ENCODE measurements around the gene GARIN5A.

Gene GARIN5A

DNA sequence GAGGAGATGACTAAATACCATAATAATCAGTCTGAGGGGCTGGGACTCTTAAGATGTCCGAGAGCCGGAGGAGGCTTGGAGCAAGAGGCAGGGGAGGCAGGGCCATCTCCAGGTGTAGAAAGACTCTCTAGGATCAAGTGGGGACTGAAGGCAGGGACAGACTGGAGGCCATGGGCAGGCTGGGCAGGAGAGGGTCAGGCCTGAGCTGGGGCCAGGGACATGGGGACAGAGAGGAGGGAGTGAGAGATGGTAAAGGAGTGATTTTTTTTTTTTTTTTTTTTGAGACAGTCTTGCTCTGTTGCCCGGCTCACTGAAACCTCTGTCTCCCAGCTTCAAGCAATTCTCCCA lies 32.2 kb upstream of the GARIN5A start:
- DNase-seq (ENCODE audit: low read depth), result no peak

DNA sequence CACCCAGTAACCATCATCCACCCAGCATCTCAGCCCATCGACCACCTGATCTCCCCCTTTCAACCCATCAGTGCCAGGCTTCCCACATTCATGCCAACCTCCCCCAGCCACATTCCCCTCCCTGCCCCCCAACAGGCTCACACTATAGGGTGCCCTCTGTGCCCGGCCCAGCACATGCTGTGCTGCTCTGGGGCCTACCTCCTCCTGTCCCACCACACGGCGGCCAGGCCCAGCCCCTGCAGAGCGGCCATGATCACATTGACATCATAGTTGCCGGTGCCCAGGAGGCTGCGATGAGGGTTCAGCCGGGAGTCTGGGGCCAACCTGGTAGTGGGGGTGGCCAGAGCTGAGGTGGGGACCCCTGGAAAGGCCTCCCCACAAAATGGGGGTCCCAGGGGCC lies 30.7 kb upstream of the GARIN5A start:
- DNase-seq (ENCODE audit: low read depth), result no peak

DNA sequence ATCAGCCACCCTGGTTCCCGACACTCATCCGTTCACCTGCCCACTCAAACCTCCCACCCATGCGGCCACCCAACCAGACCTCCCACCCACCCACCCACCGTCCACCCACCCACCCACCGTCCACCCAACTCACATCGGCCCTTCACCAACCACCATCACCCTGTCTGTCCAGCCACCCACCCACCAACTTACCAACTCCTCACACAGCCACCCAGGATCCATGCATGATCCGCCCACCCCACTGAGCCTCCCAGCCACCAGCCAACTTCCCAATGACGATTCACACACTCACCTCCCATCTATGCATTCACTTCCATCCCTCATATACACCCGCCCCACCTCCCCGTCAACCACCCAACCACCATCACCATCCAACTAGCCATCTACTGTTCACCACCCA lies 30.1 kb upstream of the GARIN5A start:
- DNase-seq (ENCODE audit: low read depth), result no peak

DNA sequence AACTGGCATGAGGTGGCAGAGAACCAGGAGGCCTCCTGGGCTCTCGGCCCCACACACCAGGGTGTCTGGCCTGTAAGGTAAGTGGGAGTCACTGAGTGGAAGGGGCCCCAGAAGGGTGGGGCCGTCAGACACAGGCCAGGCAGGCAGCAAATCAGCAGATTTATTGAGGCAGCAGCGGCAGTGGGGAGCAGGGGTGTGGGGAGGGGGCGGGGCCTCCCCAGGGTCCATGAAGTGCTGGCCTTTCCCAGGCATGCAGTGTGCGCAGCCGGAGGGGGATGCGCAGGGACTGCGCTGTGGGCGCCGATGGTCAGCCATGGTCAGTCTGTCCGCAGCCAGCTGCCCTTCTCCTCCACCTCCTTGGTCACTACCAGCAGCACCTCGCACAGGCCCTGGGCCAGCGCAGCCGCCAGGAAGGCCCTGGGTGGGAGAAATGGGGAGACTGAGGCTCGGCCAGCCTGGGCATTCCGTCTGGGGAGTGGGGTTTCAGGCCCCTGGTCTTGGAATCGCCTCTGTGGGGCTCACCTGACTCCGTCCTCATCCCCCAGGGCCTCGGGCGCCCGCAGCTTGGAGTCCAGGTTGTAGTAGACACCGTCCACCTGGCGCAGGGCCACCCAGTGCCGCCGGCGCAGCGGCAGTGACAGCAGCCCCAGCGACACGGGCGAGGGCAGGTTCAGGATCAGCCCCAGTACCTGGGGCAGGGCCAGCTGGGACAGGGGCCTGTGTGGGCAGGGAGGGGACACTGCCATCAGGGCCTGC lies 29.4 kb upstream of the GARIN5A start:
- DNase-seq (ENCODE audit: low read depth), result no peak

DNA sequence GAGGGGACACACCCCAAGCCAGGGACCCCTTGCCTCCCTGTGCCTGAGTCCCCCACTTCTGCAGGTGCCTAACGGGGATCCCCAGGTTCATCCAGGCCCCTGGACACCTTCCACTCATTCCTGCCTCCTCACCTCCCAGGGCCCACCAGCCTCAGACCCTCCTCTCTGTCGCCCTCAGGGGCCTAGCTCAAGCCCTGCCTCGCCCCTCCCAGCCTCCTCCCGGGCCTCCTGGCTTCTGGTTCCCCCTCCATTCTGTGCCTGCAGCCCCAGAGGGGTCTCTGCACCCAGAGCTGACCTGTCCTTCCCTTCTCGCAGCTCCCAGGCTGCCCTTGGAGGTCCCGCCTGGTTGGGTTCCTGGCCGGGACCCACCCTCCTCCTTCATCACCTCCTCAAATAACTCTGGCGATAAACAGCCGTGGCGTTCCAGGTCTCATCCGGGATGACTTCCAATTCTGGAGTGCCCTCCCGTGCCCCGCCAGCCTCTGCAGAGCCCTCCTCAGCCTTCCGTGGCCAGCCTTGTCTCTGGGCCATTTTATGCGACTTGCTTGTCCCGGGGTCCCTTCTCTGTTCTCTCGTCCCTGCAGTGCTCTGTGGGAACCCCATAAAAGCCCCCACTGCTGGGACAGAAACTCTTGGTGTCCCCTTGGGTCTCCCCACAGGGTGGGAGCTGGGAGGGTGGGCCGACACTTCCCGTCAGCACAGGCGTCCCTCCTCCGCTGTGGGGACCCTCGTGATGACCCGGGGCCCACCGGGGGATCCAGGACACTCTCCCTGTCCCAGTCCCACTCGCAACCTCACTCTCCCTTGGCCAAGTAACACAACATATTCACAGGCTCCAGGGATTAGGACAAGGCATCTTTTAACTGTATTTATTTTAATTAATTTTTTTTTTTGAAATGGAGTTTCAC lies 25.2 kb upstream of the GARIN5A start:
- DNase-seq (ENCODE audit: low read depth), result no peak

DNA sequence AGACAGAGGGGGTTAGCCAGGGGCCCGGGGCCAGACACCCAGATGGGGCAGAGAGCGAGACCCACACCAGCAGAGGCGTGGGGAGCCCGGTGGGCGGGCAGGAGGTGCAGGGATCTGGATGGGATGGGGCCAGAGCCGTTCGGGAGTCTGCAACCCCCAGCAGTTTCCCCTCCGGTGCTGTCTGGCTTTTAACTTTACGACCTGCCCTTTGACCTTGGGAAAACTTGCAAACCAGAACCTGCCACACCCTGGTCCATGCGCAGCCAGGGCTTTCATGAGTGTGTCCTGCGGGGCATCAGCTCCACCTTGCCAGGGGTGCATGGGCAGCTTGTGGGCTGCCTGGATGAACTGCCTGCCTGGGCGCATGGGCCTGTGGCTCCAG lies 24.5 kb upstream of the GARIN5A start:
- no peak for DNase-seq (ENCODE audit: low read depth)

DNA sequence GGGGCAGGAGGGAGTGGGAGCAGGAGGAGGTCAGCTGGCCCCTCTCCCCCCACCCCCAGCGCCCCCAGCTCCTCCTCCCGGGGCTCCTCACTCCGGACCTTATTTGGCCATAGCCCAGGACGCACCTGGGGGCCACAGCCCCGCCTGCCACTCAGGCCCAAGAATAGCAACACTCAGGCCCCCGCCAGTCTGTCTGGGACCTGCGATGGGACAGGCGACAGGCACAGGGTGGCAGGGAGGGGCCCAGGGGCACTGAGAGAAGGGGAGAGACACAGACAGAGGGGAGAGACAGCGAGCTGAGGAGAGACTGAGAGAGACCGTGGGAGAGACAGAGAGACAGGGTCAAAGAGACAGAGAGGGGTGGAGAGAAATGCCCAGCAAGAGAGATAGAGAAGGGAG lies 24.1 kb upstream of the GARIN5A start:
- DNase-seq (ENCODE audit: low read depth), result no peak

DNA sequence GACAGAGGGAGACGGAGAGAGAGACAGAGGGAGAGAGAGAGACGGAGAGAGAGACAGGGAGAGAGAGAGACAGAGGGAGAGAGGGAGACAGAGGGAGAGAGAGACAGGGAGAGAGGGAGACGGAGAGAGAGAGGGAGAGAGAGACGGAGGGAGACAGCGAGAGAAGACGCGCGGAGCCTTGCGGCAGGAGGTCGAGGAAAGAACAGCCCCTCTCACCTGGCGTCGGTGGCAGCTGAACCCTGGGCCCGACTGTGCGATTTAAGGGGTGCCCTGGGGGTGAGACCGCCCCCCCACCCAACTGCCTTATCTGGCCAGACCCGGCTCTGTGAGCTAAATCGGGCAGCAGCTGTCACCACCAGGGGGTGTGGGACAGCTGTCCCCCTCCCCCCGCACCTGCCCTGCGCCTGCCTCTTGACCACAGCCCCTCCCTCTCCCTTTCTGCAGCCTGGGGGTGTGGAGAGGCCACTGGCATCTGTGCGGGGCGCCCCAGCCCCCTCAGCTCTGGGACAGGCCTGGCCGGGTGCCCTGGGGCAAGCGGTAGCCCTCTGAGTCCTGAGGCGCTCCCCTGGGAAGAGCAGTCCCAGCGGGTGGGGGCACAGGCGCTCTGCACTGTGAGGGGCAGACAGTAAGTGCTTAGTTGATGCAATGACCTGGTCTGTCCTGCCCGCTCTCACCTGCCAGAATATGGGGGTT lies 23.6 kb upstream of the GARIN5A start:
- no peak for DNase-seq (ENCODE audit: low read depth)

DNA sequence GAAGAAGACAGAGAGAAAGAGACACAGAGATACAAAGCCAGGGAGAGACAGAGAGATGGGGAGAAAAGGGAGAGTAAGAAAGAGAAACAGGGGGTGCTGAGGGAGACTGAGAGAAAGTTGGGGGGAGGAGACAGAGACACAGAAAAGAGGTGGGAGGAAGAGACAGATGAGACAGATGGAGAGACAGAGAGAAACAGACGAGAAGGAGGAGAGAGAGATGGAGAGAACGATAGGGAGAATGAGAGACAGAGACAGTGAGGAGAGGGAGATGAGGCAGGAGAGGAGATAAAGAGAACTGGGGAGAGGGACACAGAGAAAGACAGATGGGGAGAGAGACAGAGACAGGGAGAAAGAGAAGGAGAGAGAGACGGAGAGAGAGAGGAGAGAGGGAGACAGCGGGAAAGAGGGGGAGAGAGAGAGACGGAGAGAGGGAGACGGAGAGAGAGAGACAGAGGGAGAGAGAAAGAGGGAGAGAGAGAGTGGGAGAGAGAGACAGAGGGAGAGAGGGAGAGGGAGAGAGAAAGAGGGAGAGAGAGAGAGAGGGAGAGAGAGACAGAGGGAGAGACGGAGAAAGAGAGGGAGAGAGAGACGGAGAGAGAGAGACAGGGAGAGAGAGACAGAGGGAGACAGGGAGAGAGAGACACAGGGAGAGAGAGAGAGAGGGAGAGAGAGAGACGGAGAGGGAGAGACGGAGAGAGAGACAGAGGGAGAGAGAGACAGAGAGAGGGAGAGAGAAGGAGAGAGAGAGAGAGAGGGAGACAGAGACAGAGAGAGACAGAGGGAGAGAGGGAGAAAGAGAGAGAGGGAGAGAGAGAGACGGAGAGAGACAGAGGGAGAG lies 21.8 kb upstream of the GARIN5A start:
- no peak for DNase-seq (ENCODE audit: low read depth)

DNA sequence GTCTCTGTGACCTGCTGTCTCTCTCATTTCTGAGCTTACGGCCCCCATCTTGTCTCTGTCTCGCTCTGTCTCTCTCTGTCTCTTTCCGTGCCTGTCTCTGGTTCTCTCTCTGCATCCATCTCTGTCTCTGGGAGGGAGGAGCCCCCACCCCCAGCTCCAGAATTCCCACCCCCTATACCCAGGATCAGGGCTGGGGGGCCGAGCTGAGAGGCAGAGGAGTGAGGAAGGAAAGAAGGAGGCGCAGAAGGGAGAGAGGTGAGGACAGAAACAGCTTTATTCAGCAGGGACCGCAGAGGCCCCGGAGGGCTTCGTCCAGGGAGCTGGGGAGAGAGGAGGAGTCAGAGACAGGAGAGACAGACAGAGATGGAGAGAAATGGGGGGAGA lies 20.4 kb upstream of the GARIN5A start:
- no peak for DNase-seq (ENCODE audit: low read depth)

DNA sequence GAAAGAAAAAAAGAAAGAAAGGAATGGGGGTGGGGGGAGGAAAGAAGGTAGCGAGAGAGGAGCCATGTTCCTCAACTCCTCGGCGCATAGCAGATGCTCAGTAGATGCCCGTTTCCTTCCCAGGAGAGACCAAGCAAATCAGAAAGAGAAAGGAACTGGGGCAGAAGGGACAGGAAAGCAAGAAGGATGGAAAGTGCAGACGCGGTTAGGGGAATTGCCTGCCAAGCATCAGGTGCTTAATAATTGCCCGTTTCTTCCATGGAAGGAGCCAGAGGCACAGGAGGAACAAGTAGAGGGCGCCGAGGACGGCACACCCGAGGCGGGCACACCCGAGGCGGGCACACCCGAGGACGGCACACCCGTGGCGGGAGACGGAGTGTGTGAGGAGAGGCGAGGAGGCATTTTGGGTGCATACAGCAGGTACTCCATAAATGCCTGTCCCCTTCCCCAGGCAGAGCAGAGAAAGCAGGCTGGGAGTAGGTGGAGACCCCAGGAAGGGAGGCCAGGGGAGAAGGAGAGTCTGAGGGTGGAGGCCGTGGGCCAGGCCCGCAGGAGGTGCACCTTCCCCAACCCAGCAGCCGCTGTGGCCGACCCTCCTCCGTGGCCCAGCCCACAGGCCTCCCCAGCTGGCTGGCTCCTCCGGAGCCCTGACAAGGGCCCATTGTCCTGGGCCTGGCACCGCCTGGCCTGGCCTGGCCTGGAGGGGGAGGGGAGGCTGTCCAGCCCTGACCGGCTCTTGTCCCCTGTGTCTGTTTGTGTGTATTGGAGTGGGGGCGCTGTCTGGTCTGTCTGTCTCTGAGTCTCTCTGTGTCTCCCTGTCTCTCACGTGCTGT lies 19.8 kb upstream of the GARIN5A start:
- DNase-seq (ENCODE audit: low read depth), result no peak

DNA sequence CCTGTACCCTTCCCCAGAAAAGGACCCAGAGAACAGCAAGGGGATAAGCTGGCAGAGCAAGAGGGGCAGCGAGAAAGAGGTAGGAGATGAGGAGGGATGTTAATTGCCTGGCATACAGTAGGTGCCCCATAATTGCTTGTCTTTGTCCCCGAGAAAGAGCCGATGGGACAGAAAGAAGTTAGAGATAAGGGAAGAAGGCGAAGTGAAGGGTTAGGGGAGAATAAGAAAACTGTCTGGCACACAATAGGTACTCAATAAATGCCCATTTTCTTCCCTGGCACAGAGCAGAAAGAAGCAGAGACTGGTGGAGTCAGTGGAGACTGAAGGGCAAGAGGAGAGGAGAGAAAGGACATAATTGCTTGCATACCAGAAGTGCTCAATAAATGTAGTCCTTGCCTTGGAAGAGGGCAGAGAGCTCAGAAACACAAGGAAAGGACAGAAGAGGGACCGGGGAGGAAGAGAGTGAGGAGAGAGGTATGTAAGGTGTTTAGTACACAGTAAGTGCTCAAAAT lies 18.4 kb upstream of the GARIN5A start:
- no peak for DNase-seq (ENCODE audit: low read depth)

DNA sequence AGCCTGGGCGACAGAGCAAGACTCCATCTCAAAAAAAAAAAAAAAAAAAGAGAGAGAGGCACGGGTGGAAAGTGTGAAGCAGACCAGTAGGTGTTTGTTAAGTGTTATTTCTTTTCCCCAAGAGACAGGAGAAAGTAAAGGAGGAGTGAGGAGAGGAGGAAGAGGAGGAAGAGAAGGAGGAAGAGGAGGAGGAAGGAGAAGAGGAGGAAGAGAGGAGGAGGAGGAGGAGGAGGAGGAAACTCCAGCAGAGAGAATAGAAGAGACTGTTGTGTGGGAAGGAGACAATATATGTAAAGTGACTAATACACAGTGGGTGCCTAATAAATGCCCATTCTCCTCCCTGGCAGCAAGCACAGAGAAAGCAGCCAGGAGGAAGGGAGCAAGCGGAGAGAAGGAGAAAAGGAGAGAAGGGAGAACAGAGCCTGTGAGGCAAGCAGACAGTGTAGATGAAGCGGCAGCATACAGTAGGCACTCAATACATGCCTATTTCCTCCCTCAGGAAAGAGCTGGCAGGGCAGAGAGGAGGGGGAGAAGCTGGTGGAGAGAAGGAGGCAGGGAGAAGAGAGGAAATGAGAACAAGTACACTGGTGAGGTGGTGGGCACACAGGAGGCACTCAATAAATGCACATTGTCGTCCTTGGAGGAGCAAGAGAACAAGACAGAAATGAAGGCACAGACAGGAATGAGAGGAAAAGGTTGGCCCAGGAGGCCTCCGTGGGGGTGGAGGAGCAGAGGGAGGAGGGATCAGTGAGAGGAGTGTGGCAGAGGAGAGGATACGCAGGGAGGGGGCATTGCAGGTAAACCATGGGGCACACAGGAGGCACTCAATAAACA lies 17.8 kb upstream of the GARIN5A start:
- DNase-seq (ENCODE audit: low read depth), result no peak

DNA sequence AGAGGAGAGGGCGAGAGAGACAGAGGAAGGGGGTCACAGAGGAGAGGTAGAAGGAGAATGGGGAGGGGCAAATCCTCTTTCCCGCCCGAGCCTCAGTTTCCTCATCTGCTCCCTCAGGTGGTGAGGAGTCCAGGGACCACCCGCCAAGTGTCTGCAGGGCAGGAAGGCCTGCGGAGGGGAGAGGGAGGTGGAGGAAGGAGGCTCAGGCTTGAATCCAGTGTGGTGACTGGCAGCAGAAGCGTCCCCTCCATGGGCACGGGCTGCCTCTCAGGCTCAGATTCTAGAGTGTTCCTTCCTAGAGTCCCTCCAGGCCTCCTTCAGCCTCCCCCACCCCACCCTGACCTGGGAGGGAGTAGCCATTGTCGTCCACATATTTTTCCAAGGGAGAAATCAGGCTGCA lies 16.5 kb upstream of the GARIN5A start:
- DNase-seq (ENCODE audit: low read depth), result no peak

DNA sequence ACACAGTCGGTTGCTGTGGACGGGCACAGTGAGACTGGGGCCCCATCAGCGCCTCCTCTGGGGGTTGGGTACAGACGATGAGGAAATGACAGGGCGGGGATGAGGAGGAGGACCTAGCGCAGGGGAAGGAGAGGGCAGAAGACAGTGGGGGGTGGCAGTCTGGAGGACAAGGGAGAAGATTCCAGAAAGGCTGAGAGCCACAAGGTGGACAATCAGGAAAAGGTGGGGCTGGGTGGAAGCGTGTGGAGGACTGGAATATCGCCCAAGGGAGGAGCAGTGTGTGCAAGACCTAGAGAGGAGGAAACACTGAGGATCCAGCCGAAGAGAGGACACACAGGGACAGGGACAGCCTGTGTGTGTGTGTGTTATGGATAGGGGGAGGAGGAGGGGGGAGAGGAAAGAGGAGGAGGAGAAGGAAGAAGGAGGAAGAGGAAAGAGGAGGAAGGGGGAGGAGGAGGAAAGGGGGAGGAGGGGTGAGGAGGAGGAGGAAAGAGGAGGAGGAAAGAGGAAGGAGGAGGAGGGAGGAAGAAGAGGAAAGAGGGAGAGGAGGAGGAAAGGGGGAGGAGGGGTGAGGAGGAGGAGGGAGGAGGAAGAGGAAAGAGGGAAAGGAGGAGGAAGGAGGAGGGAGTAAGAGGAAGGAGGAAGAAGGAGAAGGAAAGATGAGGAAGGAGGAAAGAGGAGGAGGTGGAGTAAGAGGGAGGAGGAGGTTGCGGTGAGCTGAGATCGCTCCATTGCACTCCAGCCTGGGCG lies 15.8 kb upstream of the GARIN5A start:
- DNase-seq (ENCODE audit: low read depth), result no peak

DNA sequence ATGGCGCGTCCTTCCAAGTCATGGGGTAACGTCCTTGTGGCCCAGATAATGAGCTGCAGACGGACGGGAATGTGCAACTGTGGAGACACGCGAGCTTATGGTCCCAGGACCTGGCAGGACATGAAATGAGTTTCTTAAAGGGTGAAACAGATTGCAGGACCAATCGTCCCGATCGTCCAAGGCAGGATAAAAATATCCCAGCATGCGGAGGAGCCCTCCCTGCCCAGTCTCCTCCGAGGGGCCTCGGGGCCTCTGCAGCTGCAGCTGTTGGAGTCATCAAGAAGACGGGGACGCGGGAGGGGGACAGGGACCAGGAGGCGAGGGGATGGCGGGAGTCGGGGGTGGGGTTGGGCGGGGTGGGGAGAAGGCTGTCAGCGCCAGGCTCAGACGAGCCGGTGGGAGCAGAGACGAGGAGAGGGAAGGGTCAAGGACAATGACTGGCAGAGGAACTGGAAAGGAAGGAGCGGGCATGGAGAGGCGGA lies 14.4 kb upstream of the GARIN5A start:
- DNase-seq (ENCODE audit: low read depth), result no peak

DNA sequence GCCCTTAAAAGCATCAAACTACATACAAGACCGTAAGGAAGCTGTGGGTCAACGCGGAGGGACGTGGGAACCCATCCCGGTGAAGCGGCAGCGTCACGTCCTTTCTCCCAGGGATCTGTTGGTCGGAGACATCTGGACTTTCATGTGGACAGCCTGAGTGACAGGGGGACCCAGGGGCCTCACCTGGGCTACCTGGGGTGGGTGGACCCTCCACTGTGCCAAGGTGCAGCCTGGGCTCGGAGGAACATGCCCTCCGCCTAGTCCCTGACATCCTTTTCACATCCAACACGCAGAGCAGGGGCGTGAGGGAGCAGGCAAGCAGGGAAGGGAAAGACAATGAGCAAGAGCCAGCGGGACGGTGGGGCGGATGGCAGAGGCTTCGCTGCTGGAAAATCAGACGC lies 13.8 kb upstream of the GARIN5A start:
- no peak for DNase-seq (ENCODE audit: low read depth)

DNA sequence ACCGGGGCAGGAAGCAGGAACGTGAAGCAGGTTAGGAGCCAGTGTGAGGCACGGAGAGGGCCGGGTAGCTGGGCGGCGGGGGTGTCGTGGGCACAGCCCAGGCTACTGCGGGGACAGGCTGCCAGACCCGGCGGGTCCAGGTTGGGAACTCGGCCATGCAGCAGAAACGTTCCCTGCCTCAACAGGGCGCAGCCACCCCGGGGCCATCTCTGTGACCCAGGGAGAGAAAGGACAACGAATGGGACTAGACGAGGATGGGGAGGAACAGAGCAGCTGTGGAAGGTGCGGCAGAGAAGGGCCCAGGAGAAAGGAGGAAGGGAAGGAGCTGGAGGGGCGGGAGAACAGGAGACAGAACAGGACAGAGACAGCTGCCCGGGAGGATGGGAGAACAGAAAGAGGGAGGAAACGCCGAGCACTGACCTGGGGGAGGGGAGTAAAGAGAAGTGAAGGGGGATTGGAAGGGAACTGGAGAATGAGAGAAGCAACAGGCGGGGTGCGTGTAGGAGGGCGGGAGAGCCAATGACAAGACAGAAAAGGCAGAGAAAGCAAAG lies 12.9 kb upstream of the GARIN5A start:
- no peak for DNase-seq (ENCODE audit: low read depth)
